H9 (cell line): Measurements from ENCODE around the gene CYP8B1. TPM values are rescaled to one million over a fixed set of nuclear protein-coding genes. Genes with fewer than 3 reads are reported as not detected.

Source experiments
- DNase-seq: peaks from one replicate; pipeline ENCODE4 v3.0.0-alpha.2; 2017
- H2AFZ ChIP-seq: one replicate; pipeline ENCODE4 v1.6.1; 2013; ENCODE audit warnings: mild to moderate bottlenecking, low read length, control low read depth, moderate library complexity
- H2AK5ac ChIP-seq: 2 replicates; pipeline ENCODE4 v1.6.1; 2013; ENCODE audit warnings: low read length, control low read depth, mixed read lengths; ENCODE audit not compliant: insufficient read length
- H2BK120ac ChIP-seq: one replicate; pipeline ENCODE4 v1.6.1; 2013; ENCODE audit warnings: low read depth, mild to moderate bottlenecking, low read length, control low read depth, inconsistent platforms; ENCODE audit not compliant: poor library complexity, severe bottlenecking
- H2BK12ac ChIP-seq: 2 replicates; pipeline ENCODE4 v1.6.1; 2013; ENCODE audit warnings: low read length, control low read depth, mixed read lengths, low read depth; ENCODE audit not compliant: insufficient read length
- H2BK15ac ChIP-seq: 2 replicates; pipeline ENCODE4 v1.6.1; 2013; ENCODE audit warnings: low read depth, low read length, control low read depth
- H2BK20ac ChIP-seq: one replicate; pipeline ENCODE4 v1.6.1; 2013; ENCODE audit warnings: low read depth, mild to moderate bottlenecking, low read length, control low read depth, inconsistent platforms; ENCODE audit not compliant: poor library complexity, severe bottlenecking
- H2BK5ac ChIP-seq: 2 replicates; pipeline ENCODE4 v1.6.1; 2013; ENCODE audit warnings: low read length, control low read depth, mixed read lengths; ENCODE audit not compliant: insufficient read length
- H3K14ac ChIP-seq: 2 replicates; pipeline ENCODE4 v1.6.1; 2013; ENCODE audit warnings: low read length, control low read depth; ENCODE audit not compliant: insufficient read depth
- H3K18ac ChIP-seq: 2 replicates; pipeline ENCODE4 v1.6.1; 2013; ENCODE audit warnings: low read depth, mild to moderate bottlenecking, mixed read lengths, low read length, control low read depth; ENCODE audit not compliant: insufficient read length
- H3K23ac ChIP-seq: 2 replicates; pipeline ENCODE4 v1.6.1; 2013; ENCODE audit warnings: low read length, control low read depth, mixed read lengths, low read depth; ENCODE audit not compliant: insufficient read length
- H3K23me2 ChIP-seq: 2 replicates; pipeline ENCODE4 v1.6.1; 2013; ENCODE audit warnings: low read depth, mild to moderate bottlenecking, mixed read lengths, low read length, control low read depth; ENCODE audit not compliant: insufficient read length, poor library complexity, severe bottlenecking
- H3K27ac ChIP-seq: 2 replicates; pipeline ENCODE4 v1.5.1; 2013; ENCODE audit warnings: low read length, control low read depth, mixed read lengths, low read depth; ENCODE audit not compliant: insufficient read length
- H3K27me3 ChIP-seq: 2 replicates; pipeline ENCODE4 v1.6.1; 2013; ENCODE audit warnings: low read length, control low read depth, inconsistent platforms; ENCODE audit not compliant: insufficient read depth
- H3K4ac ChIP-seq: 2 replicates; pipeline ENCODE4 v1.6.1; 2013; ENCODE audit warnings: low read depth, mild to moderate bottlenecking, control low read depth, inconsistent platforms, low read length, moderate library complexity
- H3K4me1 ChIP-seq: 2 replicates; pipeline ENCODE4 v1.6.1; 2013; ENCODE audit warnings: low read length, control low read depth, inconsistent platforms; ENCODE audit not compliant: insufficient read depth
- H3K4me2 ChIP-seq: 2 replicates; pipeline ENCODE4 v1.6.1; 2013; ENCODE audit warnings: low read length, control low read depth, mixed read lengths; ENCODE audit not compliant: insufficient read length, insufficient read depth
- H3K56ac ChIP-seq: 2 replicates; pipeline ENCODE4 v1.6.1; 2013; ENCODE audit warnings: low read depth, mild to moderate bottlenecking, mixed read lengths, low read length, control low read depth; ENCODE audit not compliant: insufficient read length
- H3K79me1 ChIP-seq: 2 replicates; pipeline ENCODE4 v1.6.1; 2013; ENCODE audit warnings: low read depth, mild to moderate bottlenecking, moderate library complexity, low read length, control low read depth, inconsistent platforms; ENCODE audit not compliant: insufficient read depth, poor library complexity, severe bottlenecking
- H3K79me2 ChIP-seq: 2 replicates; pipeline ENCODE4 v1.6.1; 2013; ENCODE audit warnings: low read length, control low read depth, inconsistent platforms; ENCODE audit not compliant: insufficient read depth
- H3K9ac ChIP-seq: 2 replicates; pipeline ENCODE4 v1.6.1; 2013; ENCODE audit warnings: low read length, control low read depth, mixed read lengths; ENCODE audit not compliant: insufficient read length; ENCODE audit errors: extremely low read depth
- H3K9me3 ChIP-seq: one replicate; pipeline ENCODE4 v1.6.1; 2013; ENCODE audit warnings: low read depth, low read length, inconsistent platforms; ENCODE audit not compliant: control insufficient read depth
- H3T11ph ChIP-seq: one replicate; pipeline ENCODE4 v1.6.1; 2013; ENCODE audit warnings: mild to moderate bottlenecking, low read length, control low read depth, inconsistent platforms
- H4K20me1 ChIP-seq: one replicate; pipeline ENCODE4 v1.6.1; 2013; ENCODE audit not compliant: control insufficient read depth, insufficient read length, insufficient read depth
- H4K5ac ChIP-seq: 2 replicates; pipeline ENCODE4 v1.6.1; 2013; ENCODE audit warnings: low read depth, mild to moderate bottlenecking, mixed read lengths, low read length, control low read depth; ENCODE audit not compliant: insufficient read length
- H4K8ac ChIP-seq: replicated peaks from 2 replicates; pipeline ENCODE4 v1.6.1; 2013; ENCODE audit warnings: low read length, control low read depth, mixed read lengths, low read depth; ENCODE audit not compliant: insufficient read length
- H4K91ac ChIP-seq: 2 replicates; pipeline ENCODE4 v1.6.1; 2013; ENCODE audit warnings: low read depth, mild to moderate bottlenecking, moderate library complexity, mixed read lengths, low read length, control low read depth; ENCODE audit not compliant: insufficient read length
- H3K27ac Mint-ChIP-seq, 3 experiments: 2 replicates in 2 of 3; 3 replicates in 1 of 3; pipeline ENCODE4 v1.8.0; 2020 to 2021; ENCODE audit warnings: mixed read lengths in 3 of 3, mild to moderate bottlenecking in 1 of 3, moderate library complexity in 1 of 3
- H3K27me3 Mint-ChIP-seq: 2 replicates; pipeline ENCODE4 v1.8.0; 2021; ENCODE audit warnings: low read depth, mild to moderate bottlenecking, moderate library complexity, mixed read lengths
- H3K36me3 Mint-ChIP-seq, 3 experiments: 2 replicates in 2 of 3; 3 replicates in 1 of 3; pipeline ENCODE4 v1.8.0; 2020 to 2021; ENCODE audit warnings: low read depth in 3 of 3, mixed read lengths in 3 of 3; ENCODE audit not compliant: insufficient read depth in 1 of 3
- H3K4me1 Mint-ChIP-seq, 2 experiments: 2 replicates each; pipeline ENCODE4 v1.8.0; 2020; ENCODE audit warnings: mixed read lengths in 2 of 2
- H3K4me3 Mint-ChIP-seq, 2 experiments: 2 replicates in 1 of 2; 3 replicates in 1 of 2; pipeline ENCODE4 v1.8.0; 2020 to 2021; ENCODE audit warnings: mild to moderate bottlenecking in 2 of 2, mixed read lengths in 2 of 2, moderate library complexity in 1 of 2
- H3K9me3 Mint-ChIP-seq, 2 experiments: 2 replicates in 1 of 2; 3 replicates in 1 of 2; pipeline ENCODE4 v1.8.0; 2020; ENCODE audit warnings: mild to moderate bottlenecking in 2 of 2, mixed read lengths in 2 of 2, moderate library complexity in 1 of 2
- CTCF ChIP-seq: fragments of 200-600 bp; sonication (generic); conservative IDR thresholded peaks from 3 replicates; pipeline ENCODE4 v1.8.0; 2021; ENCODE audit warnings: antibody characterized with exemption, mild to moderate bottlenecking
- WGBS: extraction: QIAGEN DNeasy Blood & Tissue Kit; methylation state at CpG from one replicate; pipeline ENCODE4 v1.1.7; 2013; ENCODE audit warnings: missing lambda C conversion rate, low lambda C conversion rate, mixed read lengths; ENCODE audit not compliant: insufficient read length; ENCODE audit errors: extremely low coverage; 5-methylcytosine and 5-hydroxymethylcytosine counted together
- total RNA-seq: library from RNA; stranded (reverse); gene quantifications from 2 replicates; pipeline ENCODE4 v1.2.1, GENCODE V29; 2021

CYP8B1 gene
- total RNA-seq, 1 experiment from 2014 or later, result not detected

- Histone ChIP-seq H4K8ac (no peak overlapping the region), H3K4me1 (no peaks in the 10 kb centered on the region), H4K20me1 (no peaks in the 10 kb centered on the region), H3K79me1 (no peaks in the 10 kb centered on the region), H3K23ac (no peak overlapping the region), H2AK5ac (no peak overlapping the region), H2BK5ac (no peak overlapping the region), H3K4ac (no peak overlapping the region), H3K14ac (no peak overlapping the region), H3K56ac (no peak overlapping the region), H4K5ac (no peak overlapping the region), H3K27me3 (no peaks in the 10 kb centered on the region), H3T11ph (no peak overlapping the region), H3K18ac (no peak overlapping the region), H2BK12ac (no peak overlapping the region), H3K27ac (no peak overlapping the region), H4K91ac (no peak overlapping the region), H2BK120ac (no peak overlapping the region), H2BK15ac (no peak overlapping the region), H3K4me2 (no peak overlapping the region), H2BK20ac (no peak overlapping the region), H3K9ac (no peak overlapping the region), H3K79me2 (no peaks in the 10 kb centered on the region), H3K9me3 (no peaks in the 10 kb centered on the region), H3K23me2 (no peaks in the 10 kb centered on the region), H2AFZ (peak overlapping the region; percentile 74)
- peak; percentile 90 for TF ChIP-seq CTCF
- WGBS, result no CpG with 5 or more reads among the region's 3 CpGs
- H3K9me3 Mint-ChIP-seq, result no peaks in the 10 kb centered on the region; a peak in 1 of 5 replicates
- peaks cover 4% of the 10 kb centered on the region for H3K27me3 Mint-ChIP-seq
- H3K4me3 Mint-ChIP-seq, result no peak overlapping the region
- peak; percentile 89 for DNase-seq
- no peaks in the 10 kb centered on the region for H3K36me3 Mint-ChIP-seq
- peaks cover 13 to 16% of the 10 kb centered on the region in 2 experiments for H3K4me1 Mint-ChIP-seq
- no peak overlapping the region for H3K27ac Mint-ChIP-seq
These were observed 44.4 kb downstream of the CYP8B1 start for GRCh38 chr3:42831321-42831713.
